ENCODE measurements around the gene ALG14.

ALG14 gene

GRCh38 chr1:94986783-94987182 lies 86.0 kb downstream of the ALG14 start:
- Histone ChIP-seq H3K27me3 (ENCODE audit: insufficient read depth, poor library complexity, severe bottlenecking) (no peaks in the 10 kb centered on the region), H3K27ac (ENCODE audit: poor library complexity, severe bottlenecking) (no peak overlapping the region), H3K9me3 (ENCODE audit: severe bottlenecking) (no peaks in the 10 kb centered on the region), H3K4me3 (ENCODE audit: severe bottlenecking) (no peak overlapping the region), H3K4me1 (ENCODE audit: insufficient read depth, poor library complexity, severe bottlenecking) (peaks cover 13% of the 10 kb centered on the region), H3K36me3 (ENCODE audit: low read depth) (no peaks in the 10 kb centered on the region)
- DNase-seq (ENCODE audit: low spot score) (no peak), ATAC-seq (ENCODE audit: low read depth) (no peak)
- no peak for TF ChIP-seq CTCF (IDR thresholded peaks at IDR 0.05; ENCODE audit: poor library complexity, severe bottlenecking)

- peak; percentile 91 for ATAC-seq (ENCODE audit: low read depth)
- DNase-seq (ENCODE audit: low spot score), result no peak
- H3K4me1 ChIP-seq (ENCODE audit: insufficient read depth, poor library complexity, severe bottlenecking), result peaks cover 13% of the 10 kb centered on the region
- no peak overlapping the region for H3K4me3 ChIP-seq (ENCODE audit: severe bottlenecking)
- no peaks in the 10 kb centered on the region for H3K9me3 ChIP-seq (ENCODE audit: severe bottlenecking)
- no peaks in the 10 kb centered on the region for H3K36me3 ChIP-seq (ENCODE audit: low read depth)
- TF ChIP-seq CTCF (IDR thresholded peaks at IDR 0.05; ENCODE audit: poor library complexity, severe bottlenecking), result no peak
- no peaks in the 10 kb centered on the region for H3K27me3 ChIP-seq (ENCODE audit: insufficient read depth, poor library complexity, severe bottlenecking)
- H3K27ac ChIP-seq (ENCODE audit: poor library complexity, severe bottlenecking), result no peak overlapping the region
Observed at GRCh38 chr1:94983171-94983739, 89.5 kb downstream of the ALG14 start.

GRCh38 chr1:94982398-94982797 lies 90.4 kb downstream of the ALG14 start:
- no peaks in the 10 kb centered on the region for H3K27me3 ChIP-seq (ENCODE audit: insufficient read depth, poor library complexity, severe bottlenecking)
- no peak for TF ChIP-seq CTCF (IDR thresholded peaks at IDR 0.05; ENCODE audit: poor library complexity, severe bottlenecking)
- peaks cover 13% of the 10 kb centered on the region for H3K4me1 ChIP-seq (ENCODE audit: insufficient read depth, poor library complexity, severe bottlenecking)
- DNase-seq (ENCODE audit: low spot score) (no peak), ATAC-seq (ENCODE audit: low read depth) (no peak)
- no peak overlapping the region for H3K4me3 ChIP-seq (ENCODE audit: severe bottlenecking)
- H3K36me3 ChIP-seq (ENCODE audit: low read depth), result no peaks in the 10 kb centered on the region
- H3K9me3 ChIP-seq (ENCODE audit: severe bottlenecking), result no peaks in the 10 kb centered on the region
- no peak overlapping the region for H3K27ac ChIP-seq (ENCODE audit: poor library complexity, severe bottlenecking)

- TF ChIP-seq CTCF (IDR thresholded peaks at IDR 0.05; ENCODE audit: poor library complexity, severe bottlenecking), result no peak
- Histone ChIP-seq H3K9me3 (ENCODE audit: severe bottlenecking) (no peaks in the 10 kb centered on the region), H3K4me3 (ENCODE audit: severe bottlenecking) (no peak overlapping the region), H3K4me1 (ENCODE audit: insufficient read depth, poor library complexity, severe bottlenecking) (peaks cover 13% of the 10 kb centered on the region), H3K36me3 (ENCODE audit: low read depth) (no peaks in the 10 kb centered on the region), H3K27ac (ENCODE audit: poor library complexity, severe bottlenecking) (no peak overlapping the region), H3K27me3 (ENCODE audit: insufficient read depth, poor library complexity, severe bottlenecking) (no peaks in the 10 kb centered on the region)
- no peak for DNase-seq (ENCODE audit: low spot score)
- no peak for ATAC-seq (ENCODE audit: low read depth)
Observed at GRCh38 chr1:94981575-94981973, 91.2 kb downstream of the ALG14 start.
